Measurements from ENCODE around the gene ZNF85.
"Not testable (repeated sequence)": the region's sequence is repeated elsewhere in the genome, so short reads cannot be mapped to it uniquely, and the experiment has no call there.

The ZNF85 gene

GRCh38 chr19:20923077-20923871 lies at the start of gene ZNF85:
Gene ZNF85 (plus strand): TSS chr19:20923251. CDS start chr19:20923401, 150 bp downstream.
- peak; percentile 81 for DNase-seq

GRCh38 chr19:20879501-20879900 lies 43.5 kb upstream of the ZNF85 start:
- no peak for DNase-seq

- DNase-seq, result no peak
Observed at GRCh38 chr19:20912973-20913372, 10.1 kb upstream of the ZNF85 start.

GRCh38 chr19:20925481-20925880 lies 2.4 kb downstream of the ZNF85 start:
- DNase-seq, result no peak

- no peak for DNase-seq
Observed at GRCh38 chr19:20926796-20927195, 3.7 kb downstream of the ZNF85 start.

GRCh38 chr19:20928371-20928770 lies 5.3 kb downstream of the ZNF85 start:
- DNase-seq, result no peak

GRCh38 chr19:20936322-20936947 lies 13.4 kb downstream of the ZNF85 start:
- not testable (repeated sequence) for DNase-seq

GRCh38 chr19:20952561-20953095 lies 29.6 kb downstream of the ZNF85 start:
- DNase-seq, result not testable (repeated sequence)

GRCh38 chr19:20964798-20965197 lies 41.7 kb downstream of the ZNF85 start:
- DNase-seq, result no peak

- DNase-seq, result no peak
Observed at GRCh38 chr19:20968092-20968491, 45.0 kb downstream of the ZNF85 start.

- DNase-seq, result no peak
Observed at GRCh38 chr19:20969498-20969897, 46.4 kb downstream of the ZNF85 start.

GRCh38 chr19:20969898-20970297 lies 46.8 kb downstream of the ZNF85 start:
- DNase-seq, result no peak

GRCh38 chr19:20992788-20993187 lies 69.7 kb downstream of the ZNF85 start:
- not testable (repeated sequence) for DNase-seq

GRCh38 chr19:20999731-21000352 lies 76.8 kb downstream of the ZNF85 start:
- DNase-seq, result peak; percentile 77
